DMS79 treated with DMSO at 0.1 percent for 48 hours (cell line): ENCODE data around the gene CCDC89.

Experiments
- DNase-seq: peaks from one replicate; lab custom pipeline; 2025; lab: John Stamatoyannopoulos, UW

CCDC89 gene

GRCh38 chr11:85685820-85686459, at the start of gene CCDC89:
Gene CCDC89 (minus strand): TSS chr11:85686195. CDS start chr11:85686130, 65 bp downstream.
- peak; percentile 97 for DNase-seq

- DNase-seq, result no peak
Measured at GRCh38 chr11:85732965-85733364, 47.0 kb upstream of the CCDC89 start.

- no peak for DNase-seq
Measured at GRCh38 chr11:85726381-85726780, 40.4 kb upstream of the CCDC89 start.

GRCh38 chr11:85725510-85726258, 39.7 kb upstream of the CCDC89 start:
- no peak for DNase-seq

GRCh38 chr11:85724748-85725465, 38.9 kb upstream of the CCDC89 start:
- DNase-seq, result no peak

- DNase-seq, result no peak
Measured at GRCh38 chr11:85723088-85723487, 37.1 kb upstream of the CCDC89 start.

GRCh38 chr11:85721191-85721590, 35.2 kb upstream of the CCDC89 start:
- DNase-seq, result no peak

GRCh38 chr11:85718991-85719807, 33.2 kb upstream of the CCDC89 start:
- no peak for DNase-seq

- no peak for DNase-seq
Measured at GRCh38 chr11:85718126-85718943, 32.3 kb upstream of the CCDC89 start.

- DNase-seq, result no peak
Measured at GRCh38 chr11:85717429-85717828, 31.4 kb upstream of the CCDC89 start.

- DNase-seq, result no peak
Measured at GRCh38 chr11:85712953-85713352, 27.0 kb upstream of the CCDC89 start.

- no peak for DNase-seq
Measured at GRCh38 chr11:85710917-85711316, 24.9 kb upstream of the CCDC89 start.

GRCh38 chr11:85709941-85710702, 24.1 kb upstream of the CCDC89 start:
- DNase-seq, result no peak

GRCh38 chr11:85705800-85706199, 19.8 kb upstream of the CCDC89 start:
- no peak for DNase-seq

- no peak for DNase-seq
Measured at GRCh38 chr11:85704967-85705366, 19.0 kb upstream of the CCDC89 start.

GRCh38 chr11:85699957-85700741, 14.2 kb upstream of the CCDC89 start:
- DNase-seq, result no peak

GRCh38 chr11:85698195-85698594, 12.2 kb upstream of the CCDC89 start:
- DNase-seq, result no peak

GRCh38 chr11:85697747-85698146, 11.8 kb upstream of the CCDC89 start:
- DNase-seq, result no peak

- no peak for DNase-seq
Measured at GRCh38 chr11:85695546-85695945, 9.6 kb upstream of the CCDC89 start.
